MM.1S (cell line): Measurements from ENCODE around the gene ACOX2.

Experiments
- DNase-seq: peaks from one replicate; pipeline ENCODE4 v3.0.0-alpha.2; 2015
- H2AFZ ChIP-seq: fragments of 300-600 bp; sonication (generic); 2 replicates; pipeline ENCODE4 v1.6.0; 2016; ENCODE audit warnings: antibody characterized with exemption, low read length
- H3F3A ChIP-seq: fragments of 300-600 bp; sonication (generic); 2 replicates; pipeline ENCODE4 v1.6.1; 2016; ENCODE audit warnings: mild to moderate bottlenecking, antibody characterized with exemption, low read length, moderate library complexity, mixed read lengths; ENCODE audit not compliant: insufficient read depth
- H3K27ac ChIP-seq: fragments of 300-600 bp; sonication (generic); 2 replicates; pipeline ENCODE4 v1.5.1; 2016; ENCODE audit warnings: mild to moderate bottlenecking, low read length
- H3K27me3 ChIP-seq: fragments of 300-600 bp; sonication (generic); replicated peaks from 2 replicates; pipeline ENCODE4 v1.6.0; 2016; ENCODE audit warnings: low read length; ENCODE audit not compliant: insufficient read depth
- H3K36me3 ChIP-seq: fragments of 300-600 bp; sonication (generic); replicated peaks from 2 replicates; pipeline ENCODE4 v1.6.1; 2016; ENCODE audit warnings: mild to moderate bottlenecking, low read length, mixed read lengths; ENCODE audit not compliant: insufficient read depth
- H3K4me1 ChIP-seq: fragments of 300-600 bp; sonication (generic); 2 replicates; pipeline ENCODE4 v1.6.1; 2016; ENCODE audit warnings: low read length, mixed read lengths
- H3K4me2 ChIP-seq: fragments of 300-600 bp; sonication (generic); 2 replicates; pipeline ENCODE4 v1.6.0; 2016; ENCODE audit warnings: low read depth, low read length
- H3K4me3 ChIP-seq: fragments of 300-600 bp; sonication (generic); 2 replicates; pipeline ENCODE4 v1.5.1; 2016; ENCODE audit warnings: low read length, mixed read lengths
- H3K79me2 ChIP-seq: fragments of 300-600 bp; sonication (generic); 2 replicates; pipeline ENCODE4 v1.6.1; 2016; ENCODE audit warnings: mixed run types, low read length, mixed read lengths
- H3K9ac ChIP-seq: fragments of 300-600 bp; sonication (generic); 2 replicates; pipeline ENCODE4 v1.6.1; 2016; ENCODE audit warnings: low read length, mixed read lengths
- H3K9me2 ChIP-seq: fragments of 300-600 bp; sonication (generic); replicated peaks from 2 replicates; pipeline ENCODE4 v1.6.1; 2016; ENCODE audit warnings: mild to moderate bottlenecking, low read length, mixed read lengths; ENCODE audit not compliant: insufficient read depth
- H3K9me3 ChIP-seq: fragments of 300-600 bp; sonication (generic); replicated peaks from 2 replicates; pipeline ENCODE4 v1.6.1; 2016; ENCODE audit warnings: mild to moderate bottlenecking, low read length, mixed read lengths; ENCODE audit not compliant: insufficient read depth
- H4K20me1 ChIP-seq: fragments of 300-600 bp; sonication (generic); 2 replicates; pipeline ENCODE4 v1.6.1; 2016; ENCODE audit warnings: mild to moderate bottlenecking, low read length, moderate library complexity, mixed read lengths; ENCODE audit not compliant: insufficient read depth
- EZH2 ChIP-seq: fragments of 300-600 bp; sonication (generic); optimal IDR thresholded peaks from 2 replicates; pipeline ENCODE3; 2017; ENCODE audit warnings: low read depth, mild to moderate bottlenecking, antibody characterized with exemption, low read length, mixed read lengths
- EZH2phosphoT487 ChIP-seq: fragments of 300-600 bp; sonication (generic); IDR thresholded peaks from 2 replicates; pipeline ENCODE4 v1.6.1; 2018; ENCODE audit warnings: antibody characterized with exemption, low read length
- TF ChIP-seq, protein P1 (sequence below): fragments of 300-600 bp; sonication (generic); IDR thresholded peaks from 2 replicates; pipeline ENCODE4 v1.5.1; 2016; ENCODE audit warnings: antibody characterized with exemption, low read length, mixed read lengths

Gene ACOX2

GRCh38 chr3:58536501-58537411, at the start of gene ACOX2:
Gene ACOX2, minus strand, starts transcription at chr3:58537190. Its CDS starts 2,084 bp downstream, at chr3:58535106.
- no peaks in the 10 kb centered on the region for H4K20me1 ChIP-seq
- H3F3A ChIP-seq: no peaks in the 10 kb centered on the region
- H2AFZ ChIP-seq: no peak within 1 kb of the TSS
- no peaks in the 10 kb centered on the region for H3K27me3 ChIP-seq
- H3K9me3 ChIP-seq: no peaks in the 10 kb centered on the region
- TF ChIP-seq, protein P1, sequence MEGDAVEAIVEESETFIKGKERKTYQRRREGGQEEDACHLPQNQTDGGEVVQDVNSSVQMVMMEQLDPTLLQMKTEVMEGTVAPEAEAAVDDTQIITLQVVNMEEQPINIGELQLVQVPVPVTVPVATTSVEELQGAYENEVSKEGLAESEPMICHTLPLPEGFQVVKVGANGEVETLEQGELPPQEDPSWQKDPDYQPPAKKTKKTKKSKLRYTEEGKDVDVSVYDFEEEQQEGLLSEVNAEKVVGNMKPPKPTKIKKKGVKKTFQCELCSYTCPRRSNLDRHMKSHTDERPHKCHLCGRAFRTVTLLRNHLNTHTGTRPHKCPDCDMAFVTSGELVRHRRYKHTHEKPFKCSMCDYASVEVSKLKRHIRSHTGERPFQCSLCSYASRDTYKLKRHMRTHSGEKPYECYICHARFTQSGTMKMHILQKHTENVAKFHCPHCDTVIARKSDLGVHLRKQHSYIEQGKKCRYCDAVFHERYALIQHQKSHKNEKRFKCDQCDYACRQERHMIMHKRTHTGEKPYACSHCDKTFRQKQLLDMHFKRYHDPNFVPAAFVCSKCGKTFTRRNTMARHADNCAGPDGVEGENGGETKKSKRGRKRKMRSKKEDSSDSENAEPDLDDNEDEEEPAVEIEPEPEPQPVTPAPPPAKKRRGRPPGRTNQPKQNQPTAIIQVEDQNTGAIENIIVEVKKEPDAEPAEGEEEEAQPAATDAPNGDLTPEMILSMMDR: no peak
- no peak for TF ChIP-seq EZH2phosphoT487
- TF ChIP-seq EZH2: no peak
- H3K9me2 ChIP-seq: no peaks in the 10 kb centered on the region
- H3K27ac ChIP-seq: no peak within 1 kb of the TSS
- no peaks in the 10 kb centered on the region for H3K36me3 ChIP-seq
- H3K4me3 ChIP-seq: no peak within 1 kb of the TSS
- no peak within 1 kb of the TSS for H3K4me2 ChIP-seq
- no peaks in the 10 kb centered on the region for H3K79me2 ChIP-seq
- H3K9ac ChIP-seq: no peak within 1 kb of the TSS
- no peaks in the 10 kb centered on the region for H3K4me1 ChIP-seq
- no peak for DNase-seq

DNA sequence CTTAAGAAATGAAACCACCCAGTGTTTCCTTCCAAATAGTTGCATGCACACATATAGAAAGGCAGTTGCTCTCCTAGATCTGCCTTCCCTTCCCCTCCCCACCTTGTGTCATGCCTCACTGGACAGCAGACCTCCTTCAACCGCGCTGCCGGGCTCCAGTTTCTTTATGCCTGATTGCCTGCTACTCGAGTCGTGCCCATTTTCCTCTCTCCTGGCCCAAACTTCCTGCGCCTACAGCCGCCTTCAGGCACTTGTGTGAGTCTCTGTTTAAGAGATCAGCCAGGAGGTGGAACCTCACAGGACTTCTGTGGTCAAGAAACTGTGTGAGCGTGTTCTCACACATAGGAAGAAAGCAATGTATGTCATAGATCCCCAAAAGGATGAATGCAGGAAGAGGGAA, 49.0 kb upstream of the ACOX2 start:
- no peak for DNase-seq
- Histone ChIP-seq H3K4me3 (peak overlapping the region; percentile 88), H3K4me2 (peak overlapping the region; percentile 78), H3K9me2 (no peaks in the 10 kb centered on the region), H3K4me1 (0 out of 2 replicates have a peak, but pooled peaks cover 3% of the 10 kb centered on the region), H3K27me3 (no peaks in the 10 kb centered on the region), H3K27ac (no peak overlapping the region), H3K9me3 (no peaks in the 10 kb centered on the region), H2AFZ (peak overlapping the region; percentile 68), H3K36me3 (no peaks in the 10 kb centered on the region), H3F3A (no peaks in the 10 kb centered on the region), H3K79me2 (no peaks in the 10 kb centered on the region), H4K20me1 (no peaks in the 10 kb centered on the region), H3K9ac (no peak overlapping the region; the same call in 1 of the 2 replicates)
- TF ChIP-seq EZH2phosphoT487 (no peak), EZH2 (no peak)
- TF ChIP-seq, protein P1: no peak

- Histone ChIP-seq H3K4me2 (peak overlapping the region; percentile 78), H3K4me1 (0 out of 2 replicates have a peak, but pooled peaks cover 3% of the 10 kb centered on the region), H4K20me1 (no peaks in the 10 kb centered on the region), H3K4me3 (peak overlapping the region; percentile 88), H3K9me3 (no peaks in the 10 kb centered on the region), H3K9me2 (no peaks in the 10 kb centered on the region), H3K9ac (peak overlapping the region; percentile 44; the same call in 1 of the 2 replicates), H3F3A (no peaks in the 10 kb centered on the region), H3K79me2 (no peaks in the 10 kb centered on the region), H2AFZ (peak overlapping the region; percentile 96), H3K27ac (no peak overlapping the region), H3K27me3 (no peaks in the 10 kb centered on the region), H3K36me3 (no peaks in the 10 kb centered on the region)
- peak; percentile 84 for DNase-seq
- TF ChIP-seq EZH2phosphoT487 (no peak), EZH2 (no peak)
- TF ChIP-seq, protein P1: peak; percentile 82
Measured at GRCh38 chr3:58585005-58585786, 48.2 kb upstream of the ACOX2 start.
